GM19372 (cell line): Measurements from ENCODE around the gene ANKRD40CL.

Source experiments
- ATAC-seq: cut with Tn5 transposase; IDR thresholded peaks from one replicate; pipeline ENCODE4 v1.9.1; 2021; ENCODE audit warnings: mild to moderate bottlenecking, low read depth, moderate library complexity; ENCODE audit not compliant: unreplicated experiment

Gene ANKRD40CL

DNA sequence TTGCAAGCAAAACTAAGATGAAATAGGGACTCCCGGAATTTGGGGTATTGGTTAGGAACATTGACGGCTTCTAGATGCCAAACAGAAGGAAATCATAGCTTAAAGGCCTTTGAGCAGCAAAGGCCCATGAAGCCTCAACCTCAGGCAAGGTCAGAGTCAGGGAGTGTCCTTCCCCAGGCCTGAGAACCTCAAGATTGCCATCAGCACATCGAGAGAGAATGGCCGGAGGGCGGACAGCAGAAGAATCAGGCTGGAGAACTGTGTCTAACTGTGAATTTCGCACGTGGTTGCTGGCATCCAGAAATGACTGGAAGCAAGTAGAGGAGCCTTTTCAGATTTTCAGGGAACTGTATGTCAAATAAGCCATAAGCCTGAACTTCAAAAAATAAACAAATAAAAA, 24.8 kb upstream of the ANKRD40CL start:
- no peak for ATAC-seq

DNA sequence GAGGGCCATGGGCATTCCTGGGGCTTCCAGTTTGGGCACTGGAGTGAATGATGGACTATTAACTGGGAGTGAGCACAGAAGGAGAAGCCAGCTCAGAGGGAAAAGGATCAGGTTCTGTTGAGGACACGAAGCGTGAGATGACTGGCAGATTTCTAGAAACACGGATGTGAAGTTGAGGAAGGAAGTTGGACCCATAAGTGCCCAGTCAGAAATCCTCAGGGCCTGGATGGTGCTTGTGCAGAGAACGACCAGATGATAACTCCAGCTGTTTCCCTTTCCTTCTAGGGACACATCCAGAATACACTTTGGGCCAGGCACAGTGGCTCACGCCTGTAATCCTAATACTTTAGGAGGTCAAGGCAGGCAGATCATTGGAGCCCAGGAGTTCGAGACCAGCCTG, 23.3 kb upstream of the ANKRD40CL start:
- no peak for ATAC-seq

DNA sequence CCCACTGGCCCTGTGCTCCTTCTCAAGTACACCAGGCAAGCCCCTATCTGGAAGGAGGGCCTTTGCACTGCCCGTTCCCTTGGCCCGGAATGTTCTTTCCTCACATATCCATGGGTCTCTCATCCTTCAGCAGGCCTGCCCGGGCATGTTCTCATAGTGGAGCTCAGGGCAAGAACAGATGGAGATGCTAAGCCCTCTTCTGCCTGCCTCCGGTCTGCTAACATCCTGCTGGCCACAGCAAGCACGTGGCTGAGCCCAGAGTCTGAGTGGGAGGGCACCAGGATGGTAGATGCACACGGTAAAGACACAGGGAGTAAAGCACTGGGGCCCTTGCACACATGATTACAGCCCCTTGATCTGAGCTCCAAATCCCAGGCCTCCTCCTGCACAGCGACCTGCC, 19.8 kb upstream of the ANKRD40CL start:
- ATAC-seq = no peak

DNA sequence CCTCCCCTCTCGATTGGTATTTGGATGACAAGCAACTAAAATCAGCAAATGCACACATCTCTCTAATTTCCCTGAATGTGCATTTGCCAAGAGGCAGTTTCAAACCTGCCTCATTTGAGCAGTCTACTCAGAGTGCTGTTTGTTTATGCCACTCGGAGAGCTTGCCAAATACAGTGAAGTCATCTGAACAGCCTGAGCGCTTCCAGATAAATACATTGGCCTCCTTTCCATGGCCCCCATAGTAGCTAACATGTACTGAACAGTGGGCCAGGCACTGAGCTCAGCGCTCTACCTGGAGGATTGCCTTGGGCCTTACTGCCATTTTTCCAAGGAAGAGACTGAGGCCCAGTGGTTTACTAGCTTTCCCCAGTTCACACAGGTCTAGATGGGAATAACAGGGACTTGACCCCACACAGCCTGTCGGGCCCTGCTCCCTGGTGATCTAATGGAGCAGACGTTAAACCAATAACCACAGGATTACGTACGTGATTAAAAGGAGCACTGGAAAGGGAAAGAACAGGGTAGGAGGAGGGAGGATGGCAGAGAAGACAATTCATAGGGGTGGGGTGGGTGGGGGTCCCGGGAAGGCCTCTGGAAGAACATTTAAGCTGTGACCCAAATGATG, 18.7 kb upstream of the ANKRD40CL start:
- no peak for ATAC-seq

DNA sequence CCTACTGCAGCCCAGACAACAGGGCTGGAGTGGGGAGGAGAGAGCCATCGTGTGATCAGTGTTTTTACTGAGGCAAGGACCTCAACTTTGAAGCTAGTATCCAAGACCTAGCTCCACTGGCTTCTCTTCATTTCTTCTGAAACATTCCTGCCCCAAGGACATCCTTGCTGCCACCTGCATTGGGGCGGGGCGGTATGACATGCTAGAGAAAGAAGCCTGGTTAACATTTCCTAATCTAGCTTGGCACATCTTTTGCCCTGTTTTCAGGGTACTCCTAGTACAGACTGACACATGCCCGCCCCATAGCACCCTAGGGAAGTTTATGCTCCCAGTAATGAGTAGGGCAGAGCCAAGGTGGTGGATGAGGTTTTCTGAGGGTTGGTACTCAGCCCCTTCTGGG, 17.8 kb upstream of the ANKRD40CL start:
- ATAC-seq = no peak

DNA sequence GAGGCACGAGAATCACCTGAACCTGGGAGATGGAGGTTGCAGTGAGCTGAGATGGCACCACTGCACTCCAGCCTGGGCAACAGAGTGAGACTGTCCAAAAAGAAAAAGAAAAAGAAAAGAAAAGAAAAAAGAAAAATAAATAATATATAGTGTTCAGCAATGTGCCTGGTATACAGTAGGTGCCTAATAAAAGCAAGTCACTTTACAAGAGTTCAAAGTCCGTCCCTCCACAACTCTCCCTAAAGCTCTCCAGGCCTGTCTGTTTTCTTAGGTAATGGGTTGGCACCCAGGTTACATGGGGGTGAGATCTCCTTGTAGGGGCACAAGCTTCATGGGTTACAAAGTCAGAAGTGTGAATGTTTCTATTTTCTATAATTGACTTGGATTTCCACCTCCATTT, 16.6 kb upstream of the ANKRD40CL start:
- ATAC-seq = no peak

DNA sequence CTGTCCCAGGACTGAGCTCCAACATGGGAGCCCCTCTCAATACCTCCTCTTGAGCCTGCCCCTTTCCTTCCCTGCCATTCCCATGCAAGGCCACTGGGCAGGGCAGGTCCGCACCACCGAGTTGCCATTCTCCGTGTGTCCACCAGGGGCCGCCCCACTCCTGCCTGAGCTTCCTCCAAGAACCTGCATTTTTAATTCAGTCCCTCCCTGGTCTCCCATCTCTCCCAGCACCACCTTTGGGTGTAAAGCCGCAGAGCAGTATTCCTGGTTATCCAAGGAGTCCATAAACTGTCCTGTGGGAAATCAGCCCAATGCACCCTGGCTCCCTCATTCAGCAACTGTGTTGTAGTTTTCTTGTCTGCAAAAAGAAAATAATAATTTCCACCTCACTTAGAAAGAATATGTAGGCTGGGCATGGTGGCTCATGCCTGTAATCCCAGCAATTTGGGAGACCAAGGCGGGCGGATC, 15.9 kb upstream of the ANKRD40CL start:
- peak; percentile 65 for ATAC-seq

DNA sequence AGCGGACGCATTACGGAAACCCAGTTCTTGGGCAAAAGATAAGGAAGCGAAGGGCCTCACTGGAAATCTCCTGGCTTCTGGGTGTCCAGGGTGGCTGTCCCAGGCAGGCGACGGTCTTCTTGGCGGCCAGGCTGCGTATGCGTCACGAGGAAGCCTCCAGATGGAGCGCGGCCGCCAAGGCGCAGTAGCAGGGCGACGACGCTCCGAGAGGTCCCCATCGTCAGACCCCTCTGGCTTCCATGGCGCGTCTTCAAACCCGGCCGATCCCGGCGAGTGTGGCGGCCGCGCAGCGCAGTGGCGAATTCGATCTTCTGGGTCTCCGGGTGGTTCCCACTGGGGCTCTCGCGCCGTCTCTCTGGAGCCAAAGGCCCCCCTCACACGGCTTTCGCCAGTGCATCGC, 13.8 kb upstream of the ANKRD40CL start:
- no peak for ATAC-seq

DNA sequence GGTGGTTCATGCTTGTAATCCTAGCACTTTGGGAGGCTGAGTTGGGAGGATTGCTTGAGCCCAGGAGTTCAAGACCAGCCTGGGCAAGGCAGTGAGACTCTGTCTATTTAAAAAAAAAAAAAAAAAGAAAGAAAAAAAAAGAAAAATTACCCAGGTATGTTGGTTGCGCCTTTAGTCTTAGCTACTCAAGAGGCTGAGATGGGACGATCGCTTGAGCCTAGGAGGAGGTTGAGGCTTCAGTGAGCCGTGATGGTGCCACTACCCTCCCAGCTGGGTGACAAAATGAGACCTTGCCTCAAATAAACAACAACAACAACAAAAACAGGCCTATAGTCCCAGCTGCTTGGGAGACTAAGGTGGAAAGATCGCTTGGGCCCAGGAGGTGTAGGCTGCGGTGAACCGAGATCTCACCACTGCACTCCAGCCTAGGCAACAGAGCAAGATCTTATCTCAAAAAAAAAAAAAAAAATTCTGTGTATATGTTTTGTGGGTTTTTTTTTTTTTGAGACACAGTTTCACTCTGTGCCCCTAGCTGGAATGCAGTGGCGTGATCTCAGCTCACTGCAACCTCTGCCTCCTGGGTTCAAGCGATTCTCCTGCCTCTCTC, 12.5 kb upstream of the ANKRD40CL start:
- no peak for ATAC-seq

DNA sequence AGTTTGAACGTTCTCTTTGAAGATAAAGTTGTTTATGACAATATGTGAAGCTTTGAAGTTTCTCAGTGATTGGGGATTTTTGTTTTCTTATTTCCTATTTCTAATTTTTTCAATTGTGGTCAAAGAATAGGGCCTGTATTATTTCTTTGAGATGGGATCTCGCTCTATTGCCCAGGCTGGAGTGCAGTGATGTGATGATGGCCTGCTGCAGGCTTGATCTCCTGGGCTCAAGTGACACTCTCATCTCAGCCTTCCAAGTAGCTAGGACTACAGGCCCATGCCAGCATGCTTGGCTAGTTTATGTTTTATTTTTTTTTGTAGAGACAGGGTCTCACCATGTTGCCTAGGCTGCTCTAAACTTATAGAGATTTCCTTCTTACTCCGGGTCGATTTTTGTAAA, 11.7 kb upstream of the ANKRD40CL start:
- ATAC-seq = no peak

DNA sequence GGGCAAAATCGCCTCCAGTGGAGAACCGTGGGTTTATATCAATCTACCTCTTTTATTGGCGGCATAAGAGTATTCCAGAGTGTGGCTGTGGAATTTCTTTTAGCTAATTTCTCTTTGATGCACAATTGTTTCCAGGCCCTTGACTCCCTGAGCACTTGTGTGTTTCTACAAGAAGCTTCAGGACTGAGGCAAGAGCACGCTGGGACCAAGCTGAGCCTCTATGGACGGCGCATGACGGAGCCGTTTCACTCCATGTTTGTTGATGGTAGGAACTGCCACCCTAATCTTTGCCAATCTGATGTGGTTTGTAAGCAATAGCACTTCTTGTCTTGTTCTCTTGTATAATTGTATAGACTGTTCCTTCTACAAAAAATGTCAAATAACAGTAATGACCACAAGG, 11.2 kb upstream of the ANKRD40CL start:
- ATAC-seq = no peak

DNA sequence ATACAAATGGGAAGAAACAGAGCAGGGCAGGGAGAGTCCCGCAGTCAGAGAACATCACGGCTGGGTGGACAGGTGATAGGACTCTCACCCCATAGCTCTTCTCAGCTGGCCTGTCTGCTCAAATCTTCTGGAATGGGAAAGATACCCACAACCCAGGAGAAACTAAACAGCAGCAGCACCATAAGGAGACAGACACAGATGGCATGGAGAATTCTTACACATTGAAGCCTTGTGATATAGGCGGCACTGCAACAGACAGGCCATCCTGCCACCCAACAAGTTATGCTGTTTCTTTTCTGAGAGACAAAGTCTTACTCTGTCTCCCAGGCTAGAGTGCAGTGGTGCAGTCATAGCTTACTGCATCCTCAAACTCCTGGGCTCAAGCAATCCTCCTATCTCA, 8.6 kb upstream of the ANKRD40CL start:
- no peak for ATAC-seq

DNA sequence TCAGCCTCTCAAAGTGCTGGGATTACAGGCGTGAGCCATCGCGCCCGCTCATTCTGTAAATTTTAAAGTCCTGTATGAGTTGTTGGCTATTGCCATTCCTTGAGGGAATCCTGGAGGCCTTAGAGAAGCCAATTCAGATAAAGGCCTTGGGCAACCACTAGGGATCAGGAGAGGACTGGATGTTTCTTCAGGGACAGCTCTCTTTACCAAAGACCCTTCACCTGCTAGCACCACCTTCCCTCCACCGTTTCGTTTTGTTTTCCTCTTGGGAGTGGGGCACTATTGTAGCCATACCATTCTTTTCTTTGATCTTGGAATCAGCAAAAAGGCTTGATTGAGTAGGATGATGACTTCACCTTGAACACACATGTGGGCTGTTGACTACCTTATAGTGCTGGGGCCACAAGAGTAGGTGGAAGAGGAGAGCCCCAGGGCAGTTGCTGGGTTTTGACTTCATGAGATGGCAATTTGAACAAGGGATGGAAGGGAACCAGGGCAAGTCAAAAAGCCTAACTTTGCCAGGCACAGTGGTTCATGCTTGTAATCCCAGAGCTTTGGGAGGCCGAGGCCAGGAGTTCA, 7.0 kb upstream of the ANKRD40CL start:
- no peak for ATAC-seq

DNA sequence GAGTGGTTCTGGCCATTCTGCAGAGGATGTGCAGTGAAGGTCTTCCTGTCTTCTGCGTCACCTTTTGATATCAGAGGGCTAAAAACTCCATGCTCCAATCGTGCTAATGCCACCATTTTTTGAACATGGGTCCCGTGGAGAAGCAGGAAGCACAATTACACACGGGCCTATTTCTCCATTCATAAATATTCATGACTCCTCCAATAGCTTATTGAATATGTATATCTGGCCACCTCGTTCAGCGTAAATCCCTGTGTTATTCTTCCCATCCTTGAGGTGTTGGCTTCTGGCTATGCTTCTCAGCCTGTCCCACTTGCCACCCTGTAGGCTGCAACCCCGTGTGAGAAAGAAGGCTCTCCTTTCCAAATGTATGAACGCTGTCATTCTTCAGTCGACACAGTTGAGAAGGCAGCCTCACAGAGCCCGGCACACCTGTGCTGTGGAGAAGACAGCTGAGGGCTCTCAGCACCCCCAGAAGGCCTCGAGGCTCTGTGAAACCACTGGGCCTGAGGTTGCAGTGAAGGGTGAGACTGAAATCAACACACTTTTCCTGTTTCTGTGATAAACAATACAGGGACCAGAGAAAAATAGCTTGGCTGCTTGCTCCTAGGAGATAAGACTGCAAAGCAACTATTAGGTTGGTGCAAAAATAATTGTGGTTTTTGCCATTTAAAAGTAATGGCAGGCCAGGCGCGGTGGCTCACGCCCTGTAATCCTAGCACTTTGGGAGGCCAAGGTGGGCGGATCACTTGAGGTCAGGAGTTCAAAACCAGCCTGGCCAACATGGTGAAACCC, 4.9 kb upstream of the ANKRD40CL start:
- no peak for ATAC-seq

DNA sequence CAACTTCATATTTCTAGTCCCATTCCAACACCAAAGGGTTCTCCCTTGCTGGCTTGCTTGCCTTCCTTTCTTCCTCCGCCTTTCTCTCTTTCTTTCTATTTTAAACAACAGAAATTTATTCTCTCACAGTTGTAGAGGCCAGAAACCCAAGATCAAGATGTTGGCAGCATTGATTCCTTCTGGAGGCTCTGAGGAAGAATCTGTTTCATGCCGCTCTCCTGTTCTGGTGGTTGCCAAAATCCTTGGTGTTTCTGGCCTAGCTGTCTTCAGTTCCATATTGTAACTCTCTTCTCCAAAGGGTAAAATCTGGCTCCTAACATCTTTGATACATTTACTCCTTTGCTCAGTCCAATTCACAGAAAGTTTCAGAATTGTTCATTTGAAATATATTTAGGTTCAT, 3.0 kb upstream of the ANKRD40CL start:
- ATAC-seq = no peak

DNA sequence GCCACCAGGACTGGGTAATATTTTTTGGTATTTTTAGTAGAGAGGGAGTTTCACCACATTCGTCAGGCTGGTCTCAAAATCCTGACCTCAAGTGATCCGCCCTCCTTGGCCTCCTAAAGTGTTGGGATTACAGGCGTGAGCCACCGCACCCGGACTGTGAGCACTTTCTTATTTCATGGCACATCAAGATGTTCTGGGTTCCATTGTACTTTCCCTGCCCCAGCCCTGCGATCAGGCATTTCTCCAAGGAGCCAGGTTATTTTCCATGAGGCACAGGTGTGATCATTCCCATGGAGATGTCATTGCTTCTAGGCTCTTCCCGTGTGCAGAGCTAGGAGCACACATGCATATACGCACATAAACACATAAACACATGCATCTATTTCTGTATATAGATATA, 2.6 kb upstream of the ANKRD40CL start:
- no peak for ATAC-seq

DNA sequence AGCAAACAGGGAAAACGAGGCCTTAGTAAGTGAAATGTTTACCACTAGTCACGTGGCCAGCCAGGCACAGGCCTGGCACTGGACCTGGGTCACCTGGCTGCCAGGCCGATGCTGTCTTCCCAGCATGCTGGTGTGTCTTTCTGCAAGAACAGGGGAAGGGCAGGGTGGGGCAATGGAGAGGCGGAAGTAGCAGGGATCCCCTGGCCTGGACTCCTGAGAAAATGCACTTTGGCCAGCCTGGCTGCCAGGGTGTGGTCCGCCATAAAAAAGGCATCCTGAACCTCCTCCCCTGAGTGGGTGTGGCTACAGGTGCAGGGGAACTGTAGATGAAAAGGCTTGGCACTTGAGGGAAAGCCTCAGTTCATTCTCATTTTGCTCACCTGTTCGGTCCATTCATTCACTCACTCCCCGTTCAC, 1.0 kb upstream of the ANKRD40CL start:
- no peak for ATAC-seq

DNA sequence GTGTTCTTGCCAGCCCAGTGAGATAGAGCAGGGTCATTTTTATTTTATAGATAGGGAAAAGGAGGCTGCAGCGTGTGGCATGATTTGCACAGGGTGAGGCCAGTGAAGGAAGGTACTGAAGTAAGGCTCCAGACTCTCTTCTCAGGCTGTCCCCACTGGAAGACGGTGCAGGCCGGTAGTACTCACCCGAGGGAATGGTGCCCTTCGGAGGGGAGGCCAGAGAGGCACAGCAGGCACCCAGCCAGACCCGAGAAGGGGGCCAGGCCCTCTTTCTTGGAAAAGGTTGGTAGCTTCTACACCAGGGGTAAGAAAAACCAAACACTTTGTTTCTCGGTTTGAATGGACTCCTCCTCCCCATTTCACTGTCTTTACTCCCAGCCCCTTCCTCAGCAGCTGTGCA, 288 bp downstream of the ANKRD40CL start:
- ATAC-seq = no peak

DNA sequence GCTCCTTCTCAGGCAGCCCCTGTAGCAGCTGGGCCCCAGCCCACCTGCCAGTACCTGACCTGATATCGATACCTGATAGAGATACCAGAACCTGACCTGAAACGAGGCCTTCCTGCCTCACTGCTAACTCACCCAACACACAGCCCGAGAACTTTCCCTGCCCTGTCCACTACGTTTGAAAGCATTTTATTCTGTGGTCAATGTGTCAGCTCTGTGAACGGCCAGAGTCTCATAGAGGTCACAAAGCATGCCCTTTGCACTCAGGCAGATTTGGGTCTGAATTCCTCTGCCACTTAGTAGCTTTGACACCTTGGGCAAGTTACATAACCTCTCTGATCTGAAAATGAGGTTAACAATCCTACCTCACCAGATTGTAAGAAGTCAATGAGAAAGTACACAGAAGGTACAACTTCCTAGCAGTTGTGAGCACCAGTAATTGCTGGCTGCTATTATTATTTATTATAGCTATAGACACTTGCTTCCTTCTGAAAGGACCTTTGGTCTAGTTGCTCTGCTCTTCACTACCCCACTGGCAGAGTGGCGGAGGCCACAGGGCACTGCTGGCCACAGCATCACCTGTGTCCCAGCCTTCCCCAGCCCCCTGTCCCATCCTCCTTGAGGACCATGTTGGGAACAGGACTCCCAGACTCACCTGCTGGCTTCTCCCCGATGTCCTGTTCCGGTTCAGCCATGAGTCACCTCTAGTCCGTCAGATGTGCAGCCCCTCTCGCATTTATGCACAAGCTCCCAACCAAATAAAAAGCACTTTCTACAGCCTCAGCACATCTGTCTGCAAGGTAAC, 895 bp downstream of the ANKRD40CL start:
- ATAC-seq = no peak

DNA sequence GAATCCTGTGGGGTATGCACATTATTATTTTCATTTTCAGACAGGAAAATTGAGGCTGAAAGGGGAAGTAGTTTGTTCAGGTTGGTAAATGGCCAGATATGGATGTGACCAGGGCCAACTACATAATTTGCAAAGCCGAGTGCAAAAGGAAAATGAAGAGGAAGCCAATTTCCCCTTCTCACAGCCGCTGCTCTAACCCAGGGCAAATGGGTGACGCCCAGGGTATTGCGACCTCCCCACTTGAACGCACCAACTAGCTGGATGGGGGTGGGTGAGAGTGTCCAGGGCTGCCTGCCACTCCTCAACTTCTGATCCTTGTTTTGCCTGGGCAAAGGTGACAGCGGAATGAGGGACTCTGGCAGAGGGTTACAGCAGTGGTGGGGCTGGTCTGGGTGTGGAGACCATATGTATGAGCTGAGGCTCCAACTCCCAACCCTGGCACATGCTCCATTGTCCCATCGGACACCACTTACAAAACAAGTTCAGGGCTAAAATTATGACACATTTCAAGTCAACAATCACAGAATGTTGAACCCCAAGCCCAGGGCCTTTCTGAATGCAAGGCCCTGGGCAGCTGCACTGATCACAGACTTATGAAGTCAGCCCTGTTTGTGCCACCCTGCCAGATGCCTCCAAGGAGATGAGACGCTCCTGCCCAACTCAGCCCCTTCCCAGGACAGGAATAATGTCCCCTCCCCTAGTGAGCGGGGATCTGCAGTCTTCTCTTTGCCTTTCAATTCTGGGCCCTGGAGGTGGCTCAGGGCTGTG, 1.7 kb downstream of the ANKRD40CL start:
- no peak for ATAC-seq
